NCI-H187 treated with DMSO at 0.1 percent for 48 hours (cell line): ENCODE measurements around the gene IPP.
"Not testable (repeated sequence)": the region's sequence is repeated elsewhere in the genome, so short reads cannot be mapped to it uniquely, and the experiment has no call there.

Experiments
- DNase-seq: peaks from one replicate; lab custom pipeline; 2025; lab: John Stamatoyannopoulos, UW

Gene IPP

DNA sequence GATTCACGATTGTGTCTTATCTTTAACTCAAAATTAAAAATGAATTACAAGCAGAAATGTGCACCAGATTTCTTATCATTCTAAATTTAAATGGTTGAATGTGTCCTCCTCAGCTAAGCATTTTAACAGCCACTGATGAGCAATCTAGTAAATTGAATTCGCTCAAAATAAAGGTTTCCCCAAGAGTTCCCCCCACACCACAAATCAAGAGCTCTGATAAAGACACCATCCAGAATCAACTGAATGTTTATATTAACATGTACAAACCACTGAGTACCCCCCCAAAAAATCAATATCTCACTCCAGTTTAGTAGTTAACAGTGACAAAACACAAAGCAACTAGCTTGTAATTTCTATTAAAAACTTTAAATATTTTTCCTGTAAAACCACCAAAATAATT is 66.1 kb downstream of the IPP start:
- no peak for DNase-seq

DNA sequence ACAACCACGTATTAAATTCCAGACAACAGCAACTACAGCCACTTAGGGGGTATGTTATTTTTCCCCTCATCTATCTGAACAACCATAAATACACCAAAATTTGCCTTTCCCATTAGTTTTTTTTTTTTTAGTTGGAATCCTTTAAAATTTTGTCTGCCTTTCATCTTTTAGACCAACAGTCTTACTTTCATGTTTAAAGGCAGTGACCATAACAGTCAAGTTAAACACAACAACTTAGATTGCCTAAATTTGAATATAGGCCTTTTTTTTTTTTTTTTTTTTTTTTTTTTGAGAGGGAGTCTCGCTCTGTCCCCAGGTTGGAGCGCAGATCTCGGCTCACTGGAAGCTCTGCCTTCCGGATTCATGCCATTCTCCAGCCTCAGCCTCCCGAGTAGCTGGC is 67.5 kb downstream of the IPP start:
- DNase-seq, result no peak

DNA sequence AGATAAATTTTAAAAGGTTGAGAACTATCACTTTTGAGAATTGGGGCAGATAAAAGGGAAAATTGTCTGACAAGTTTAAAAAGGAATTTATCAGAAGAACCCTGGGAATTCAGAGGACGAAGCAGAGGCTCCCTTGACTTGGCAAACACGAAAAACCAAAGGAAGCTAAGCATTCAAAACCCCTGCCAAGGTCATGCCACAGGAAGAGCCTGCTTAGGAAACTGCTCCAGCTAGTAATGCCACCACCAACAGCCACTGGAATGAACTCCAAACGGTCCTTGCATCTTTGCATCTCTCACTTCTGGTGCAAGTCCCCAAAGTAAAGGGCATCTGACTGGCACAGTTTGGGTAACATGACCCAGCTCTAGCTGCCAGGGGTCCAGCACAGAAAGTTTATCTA is 71.3 kb downstream of the IPP start:
- DNase-seq, result no peak

DNA sequence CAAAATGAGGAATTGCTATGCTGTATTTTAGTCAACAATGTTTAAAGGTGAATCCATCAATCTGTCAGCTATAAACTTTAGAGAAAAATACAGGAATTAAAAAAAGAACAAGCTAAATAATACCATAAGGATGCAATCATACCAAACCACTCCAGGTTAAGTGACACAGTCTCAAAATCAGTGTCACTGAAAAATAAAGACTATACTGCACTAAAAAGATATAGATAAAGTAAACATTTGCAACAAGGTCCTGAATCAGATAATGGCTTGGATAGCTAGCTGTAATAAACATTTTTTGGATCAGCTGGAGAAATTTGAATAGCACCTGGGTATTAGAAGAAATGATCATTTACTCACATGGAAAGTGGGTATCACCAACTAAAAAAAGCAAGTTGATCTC is 72.0 kb downstream of the IPP start:
- DNase-seq, result no peak

DNA sequence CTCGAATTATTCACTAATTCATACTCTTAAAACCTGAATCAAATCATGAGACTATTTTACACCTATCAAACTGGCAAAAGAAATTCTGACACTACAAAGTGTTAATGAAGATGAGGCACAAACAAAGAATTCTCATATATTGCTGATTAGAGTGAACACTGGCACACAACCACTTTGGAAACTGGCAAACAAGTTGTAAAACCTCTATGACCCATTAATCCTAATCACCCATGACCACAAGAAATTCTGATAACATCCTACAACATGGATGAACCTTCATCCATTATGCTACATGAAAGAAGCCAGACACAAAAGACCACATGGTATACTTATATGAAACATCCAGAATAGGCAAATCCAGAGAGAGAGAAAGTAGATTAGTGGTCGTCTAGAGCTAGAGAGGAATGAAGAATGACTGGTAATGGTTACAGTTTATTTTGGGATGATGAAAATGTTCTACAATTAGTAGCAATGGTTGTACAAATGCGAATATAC is 72.7 kb downstream of the IPP start:
- no peak for DNase-seq

DNA sequence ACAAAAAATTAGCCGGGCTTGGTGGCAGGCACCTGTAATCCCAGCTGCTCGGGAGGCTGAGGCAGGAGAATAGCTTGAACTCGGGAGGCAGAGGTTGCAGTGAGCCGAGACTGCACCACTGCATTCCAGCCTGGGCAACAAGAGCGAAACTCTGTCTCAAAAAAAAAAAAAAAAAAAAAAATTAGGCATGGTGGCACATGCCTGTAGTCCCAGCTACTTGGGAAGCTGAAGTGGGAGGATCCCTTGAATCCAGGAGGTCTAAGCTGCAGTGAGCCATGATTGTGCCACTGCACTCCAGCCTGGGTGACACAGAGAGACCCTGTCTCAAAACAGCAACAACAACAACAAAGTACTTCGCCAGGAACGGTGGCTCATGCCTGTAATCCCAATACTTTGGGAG is 73.9 kb downstream of the IPP start:
- DNase-seq, result not testable (repeated sequence)

DNA sequence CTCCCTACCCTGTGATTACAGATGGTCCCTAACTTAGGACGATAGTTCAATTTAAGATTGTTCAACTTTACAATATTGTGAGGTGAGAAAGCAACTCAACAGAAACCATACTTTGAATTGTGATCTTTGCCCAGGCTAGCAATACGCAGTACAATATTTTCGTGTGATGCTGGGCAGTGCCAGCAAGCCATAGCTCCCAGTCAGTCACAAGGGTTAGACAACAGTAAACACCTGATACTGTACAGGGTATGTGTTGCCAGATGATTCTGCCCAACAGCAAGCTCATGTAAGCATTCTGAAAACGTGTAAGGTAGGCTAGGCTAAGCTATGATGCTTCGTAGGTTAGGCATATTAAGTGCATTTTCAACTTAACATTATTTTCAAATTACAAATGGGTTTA is 76.0 kb downstream of the IPP start:
- DNase-seq, result no peak

DNA sequence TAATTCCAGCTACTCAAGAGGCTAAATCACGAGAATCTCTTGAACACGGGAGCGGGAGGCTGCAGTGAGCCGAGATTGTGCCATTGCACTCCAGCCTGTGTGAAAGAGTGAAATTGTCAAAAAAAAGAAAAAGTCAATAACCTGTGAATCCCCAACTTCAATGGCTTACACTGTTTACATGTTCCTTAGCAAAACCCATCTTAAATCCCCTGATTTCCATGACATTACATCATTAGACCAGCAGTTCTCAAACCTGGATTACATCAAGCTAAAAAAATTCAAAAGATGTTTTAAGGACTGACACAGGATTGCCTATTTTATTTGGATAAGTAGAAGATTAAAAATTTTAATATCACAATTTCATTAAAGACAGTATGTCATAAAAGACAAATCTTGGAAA is 76.5 kb downstream of the IPP start:
- no peak for DNase-seq

DNA sequence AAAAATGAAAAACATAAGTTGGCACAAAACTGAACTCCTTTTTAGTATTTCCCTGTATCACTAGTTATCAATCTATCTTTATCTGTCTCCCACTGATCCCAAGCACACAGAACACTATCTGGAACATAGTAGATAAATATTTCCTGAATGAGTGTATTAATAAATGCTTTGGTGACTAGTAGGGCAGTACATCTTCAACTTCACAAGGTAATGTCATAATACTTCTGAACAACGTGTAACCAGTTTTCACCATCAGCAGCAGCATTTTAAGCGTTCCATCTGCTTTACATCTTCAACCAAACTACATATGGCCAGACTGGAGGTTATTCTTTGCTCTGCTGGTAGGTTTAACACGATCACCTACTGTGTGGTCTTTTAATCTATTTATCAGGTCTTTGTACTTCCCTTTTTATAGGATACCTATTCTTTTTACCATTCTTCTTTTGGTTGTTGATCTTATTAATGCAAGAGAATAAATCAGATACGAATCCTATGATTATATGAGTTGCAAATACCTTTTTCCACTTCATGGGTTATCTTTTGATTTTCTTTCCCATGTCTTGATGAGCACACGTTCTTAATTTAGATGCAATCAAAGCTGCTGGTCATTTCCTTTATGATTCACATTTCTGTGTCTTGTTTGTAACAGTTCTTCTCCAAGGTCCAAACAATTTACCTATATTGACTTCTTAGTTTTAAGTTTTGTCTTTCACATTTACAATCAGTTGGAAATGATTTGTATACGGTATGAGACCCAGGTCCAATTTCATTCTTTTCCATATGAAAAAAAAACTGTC is 80.4 kb downstream of the IPP start:
- DNase-seq, result no peak

DNA sequence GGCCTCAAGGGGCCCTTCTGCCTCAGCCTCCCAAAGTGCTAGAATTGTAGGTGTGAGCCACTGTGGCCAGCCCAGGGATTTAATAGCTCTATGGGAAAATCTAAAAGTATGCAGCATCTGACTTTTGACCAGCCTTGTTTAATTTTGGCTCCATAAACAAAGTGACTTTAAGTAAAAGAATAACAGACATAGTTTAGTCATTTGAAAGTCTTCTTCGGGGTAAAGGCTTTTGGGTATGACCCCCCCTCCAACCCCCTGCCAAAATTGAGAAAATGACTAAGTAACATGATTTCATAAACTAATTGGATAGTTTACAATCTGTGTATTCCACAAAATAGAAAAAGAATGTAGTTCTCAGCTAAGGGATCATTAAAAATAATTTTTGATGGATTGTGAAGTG is 81.1 kb downstream of the IPP start:
- DNase-seq, result no peak

DNA sequence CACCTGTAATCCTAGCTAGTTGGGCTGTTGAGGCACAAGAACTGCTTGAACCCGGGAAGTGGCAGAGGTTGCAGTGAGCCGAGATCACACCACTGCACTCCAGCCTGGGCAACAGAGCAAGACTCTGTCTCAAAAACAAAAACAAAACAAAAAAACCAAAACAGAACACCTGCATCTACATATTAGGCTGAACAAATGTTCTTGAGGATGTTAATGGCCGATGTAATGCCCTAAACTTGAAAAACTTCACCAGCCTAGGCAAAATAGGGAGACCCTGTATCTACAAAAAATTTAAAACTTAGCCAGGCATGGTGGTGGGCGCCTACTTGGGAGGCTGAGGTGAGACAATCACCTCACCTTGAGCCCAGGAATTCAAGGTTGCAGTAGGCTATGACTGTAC is 81.9 kb downstream of the IPP start:
- DNase-seq, result no peak

DNA sequence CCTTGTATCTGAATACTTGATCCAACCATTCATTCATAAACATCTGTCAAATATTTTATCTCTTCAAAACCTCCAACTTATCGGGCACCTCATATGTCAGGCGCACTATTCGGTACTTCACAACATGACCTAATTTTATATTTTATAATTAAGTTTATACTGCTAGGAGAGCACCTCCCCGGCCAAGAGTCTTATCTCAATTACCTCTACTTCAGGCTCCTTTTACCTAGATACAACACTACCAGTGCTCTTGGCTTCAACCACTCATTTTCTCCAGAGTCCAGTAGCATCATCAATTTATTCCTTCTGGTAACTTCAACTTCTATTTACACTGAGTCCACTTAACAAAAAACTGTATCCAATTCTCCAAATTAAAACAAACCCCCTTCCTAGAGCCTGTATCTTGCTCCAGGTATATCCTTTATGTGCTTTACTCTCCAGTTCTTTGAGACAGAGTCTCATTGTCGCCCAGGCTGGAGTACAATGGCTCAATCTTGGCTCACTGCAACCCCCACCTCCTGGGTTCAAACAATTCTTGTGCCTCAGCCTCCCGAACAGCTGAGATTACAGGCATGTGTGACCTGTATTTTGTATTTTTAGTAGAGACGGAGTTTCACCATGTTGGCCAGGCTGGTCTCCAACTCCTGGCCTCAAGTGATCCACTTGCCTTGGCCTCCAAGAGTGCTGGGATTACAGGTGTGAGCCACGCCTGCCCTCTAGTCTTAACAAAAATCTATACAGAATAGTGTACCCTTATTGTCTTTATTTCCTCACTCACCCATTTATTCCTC is 82.9 kb downstream of the IPP start:
- no peak for DNase-seq

DNA sequence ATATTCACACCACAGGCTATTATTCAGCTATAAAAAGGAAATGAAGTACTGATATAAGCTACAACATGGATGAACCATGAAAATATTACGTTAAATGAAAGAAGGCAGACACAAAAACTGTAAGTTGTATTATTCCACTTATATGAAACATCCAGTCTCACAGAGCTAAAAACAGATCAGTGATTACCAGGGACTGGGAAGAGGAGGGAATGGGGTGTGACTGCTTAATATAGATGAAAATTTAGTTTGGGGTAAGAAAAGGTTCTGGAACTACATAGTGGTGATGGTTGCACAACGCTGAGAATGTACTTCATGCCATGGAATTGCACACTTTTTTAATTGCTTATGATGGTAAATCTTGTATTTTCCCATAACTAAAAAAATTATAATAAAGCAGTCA is 83.6 kb downstream of the IPP start:
- no peak for DNase-seq

DNA sequence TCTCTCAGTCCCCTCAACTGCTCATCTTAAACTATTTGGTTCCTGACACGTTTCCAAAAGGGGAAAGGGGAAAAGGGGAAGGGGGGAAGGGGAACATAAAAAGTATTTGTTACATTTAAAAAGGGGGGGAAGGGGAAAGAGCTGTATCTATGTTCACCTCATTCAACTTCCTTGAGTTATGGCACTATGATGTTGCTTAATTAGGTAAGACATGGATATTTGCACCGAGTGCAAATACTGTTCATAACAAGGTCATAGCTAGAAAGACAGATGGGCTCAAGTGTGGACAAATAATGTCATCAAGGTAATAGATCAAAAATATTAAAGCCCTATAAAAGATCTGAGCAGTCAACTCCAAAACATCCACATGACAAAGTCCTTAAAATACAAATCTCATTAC is 90.1 kb downstream of the IPP start:
- no peak for DNase-seq

DNA sequence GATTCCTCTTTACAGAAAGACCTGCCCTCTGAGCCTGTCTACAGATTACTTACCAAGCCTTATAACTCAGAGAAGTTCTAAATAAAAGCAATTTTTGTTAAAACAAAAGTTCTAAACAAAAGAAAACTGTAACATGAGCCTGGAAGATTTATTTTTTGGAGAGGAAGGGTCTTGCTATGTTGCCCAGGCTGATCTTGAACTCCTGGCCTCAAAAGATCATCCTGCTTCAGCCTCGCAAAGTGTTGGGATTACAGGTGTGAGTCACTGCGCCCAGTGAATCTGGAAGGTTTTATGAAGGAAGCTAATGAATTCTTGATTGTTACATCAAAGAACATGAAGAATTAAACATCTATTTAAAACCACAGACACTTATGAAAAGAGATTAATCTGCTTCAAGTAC is 91.2 kb downstream of the IPP start:
- no peak for DNase-seq

DNA sequence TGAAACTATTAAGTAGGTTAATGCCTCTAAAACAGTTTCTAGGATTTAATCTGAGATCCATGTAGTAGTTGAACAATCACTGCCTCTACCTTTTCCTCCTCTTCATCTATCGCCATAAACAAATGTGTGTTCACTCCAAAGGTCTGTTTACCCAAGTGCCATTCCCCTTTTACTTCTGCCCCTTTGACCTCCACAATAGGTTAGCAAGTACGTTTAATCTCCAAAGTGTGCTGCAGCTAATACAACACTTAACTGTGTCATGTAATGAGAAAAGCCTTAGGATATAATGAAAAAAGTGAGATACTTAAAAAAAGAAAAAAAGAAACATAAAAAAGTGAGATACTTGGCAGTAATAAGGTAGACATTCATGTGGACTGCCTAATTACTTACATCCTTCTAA is 92.3 kb downstream of the IPP start:
- DNase-seq, result no peak

DNA sequence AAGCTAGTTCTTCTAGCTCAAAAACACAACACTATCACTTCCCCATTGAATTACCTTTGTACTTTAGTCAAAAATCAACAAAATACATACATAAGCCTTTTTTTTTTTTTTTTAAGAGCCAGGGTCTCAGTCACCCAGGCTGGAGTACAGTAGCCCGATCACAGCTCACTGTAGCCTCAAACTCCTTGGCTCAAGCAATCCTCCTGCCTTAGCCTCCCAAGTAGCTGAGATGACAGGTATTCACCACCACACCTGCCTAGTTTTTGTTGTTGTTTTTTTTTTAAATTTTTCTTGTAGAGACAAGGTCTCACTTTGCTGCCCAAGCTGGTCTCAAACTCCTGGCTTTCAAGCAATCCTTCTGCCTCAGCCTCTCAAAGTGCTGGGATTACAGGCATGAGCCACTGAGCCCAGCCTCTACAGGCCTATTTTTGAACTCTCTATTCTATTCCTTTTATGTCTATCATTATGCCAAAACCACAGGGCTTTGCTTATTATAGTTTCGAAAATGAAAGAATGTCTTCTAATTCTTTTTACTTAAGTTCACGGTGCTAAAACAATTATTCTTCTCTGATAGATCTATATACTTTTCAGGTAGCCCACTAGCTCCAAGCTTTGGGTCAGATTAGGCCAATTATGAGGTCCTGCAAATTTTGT is 93.8 kb downstream of the IPP start:
- no peak for DNase-seq

DNA sequence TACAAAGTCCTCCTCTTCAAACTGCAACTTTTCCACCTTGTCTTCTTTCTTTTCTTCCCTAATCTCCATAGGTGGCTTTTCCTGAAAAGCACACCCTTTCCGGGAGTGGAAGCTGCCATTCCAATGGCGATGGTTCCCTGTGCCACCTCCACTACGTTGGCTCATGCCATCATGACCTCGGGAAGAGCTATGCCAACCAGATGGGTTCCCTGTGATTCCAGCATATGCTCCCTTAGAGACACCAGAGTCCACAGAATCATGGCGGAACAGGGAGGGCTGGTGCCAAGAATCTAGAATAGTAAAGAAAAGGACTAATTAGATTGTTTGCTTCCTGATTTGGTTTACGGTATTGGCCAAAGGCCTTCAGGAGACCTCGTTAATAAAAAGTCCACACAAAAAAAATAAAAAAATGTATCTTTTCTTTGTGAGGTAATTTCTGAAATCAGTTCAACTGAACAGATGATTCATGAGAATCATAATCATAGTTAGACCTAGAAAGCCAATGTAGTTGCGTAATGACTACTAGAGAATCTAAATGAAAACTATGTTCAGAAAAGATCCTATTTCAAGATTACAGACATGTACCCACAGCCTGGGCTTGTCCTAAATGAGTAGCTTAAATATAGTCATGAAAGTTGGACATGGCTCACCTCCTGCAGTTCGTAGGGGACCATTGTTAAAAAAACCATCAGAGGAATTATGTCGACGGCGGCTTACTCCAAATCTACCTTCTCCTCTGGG is 95.7 kb downstream of the IPP start:
- DNase-seq, result no peak
